Esophagus (tissue), 2 donors: ENCODE data around the gene TSNAXIP1. TPM values are rescaled to one million over a fixed set of nuclear protein-coding genes. Genes with fewer than 3 reads are reported as not detected.

ENCODE experiments used
- H3K27ac ChIP-seq, 2 donors: one replicate each; pipeline ENCODE4 v1.5.1; 2013; ENCODE audit warnings: low read depth in 2 of 2, mild to moderate bottlenecking in 2 of 2, inconsistent platforms in 1 of 2, low read length in 1 of 2, moderate library complexity in 1 of 2
- H3K27me3 ChIP-seq, 2 donors: one replicate each; pipeline ENCODE4 v1.6.1; 2013; ENCODE audit warnings: low read length in 2 of 2, control low read depth in 1 of 2, mild to moderate bottlenecking in 1 of 2; ENCODE audit not compliant: insufficient read depth in 2 of 2, control insufficient read depth in 1 of 2
- H3K36me3 ChIP-seq, 2 donors: one replicate each; pipeline ENCODE4 v1.6.1; 2013; ENCODE audit warnings: low read length in 1 of 2; ENCODE audit not compliant: control insufficient read depth in 2 of 2, insufficient read depth in 2 of 2
- H3K4me1 ChIP-seq, 2 donors: one replicate each; pipeline ENCODE4 v1.6.1; 2013; ENCODE audit warnings: low read length in 1 of 2; ENCODE audit not compliant: control insufficient read depth in 2 of 2, insufficient read depth in 2 of 2
- H3K4me3 ChIP-seq, 2 donors: one replicate each; pipeline ENCODE4 v1.5.1; 2013; ENCODE audit warnings: low read length in 2 of 2, mild to moderate bottlenecking in 2 of 2, low read depth in 1 of 2, moderate library complexity in 1 of 2
- H3K9me3 ChIP-seq, 2 donors: one replicate each; pipeline ENCODE4 v1.6.1; 2013; ENCODE audit warnings: mild to moderate bottlenecking in 2 of 2, low read depth in 1 of 2, low read length in 1 of 2, moderate library complexity in 1 of 2; ENCODE audit not compliant: control insufficient read depth in 2 of 2, insufficient read depth in 1 of 2
- WGBS, 2 donors: extraction: QIAGEN DNeasy Blood & Tissue Kit; methylation state at CpG; one replicate each; pipeline ENCODE4 v1.1.7; 2013; 5-methylcytosine and 5-hydroxymethylcytosine counted together
- polyA plus RNA-seq, 2 donors: library from polyadenylated mRNA; stranded (reverse); fragments of 200-250 nt; gene quantifications; one replicate each; pipeline ENCODE4 v1.2.3, GENCODE V29; 2013
- donor health status: healthy with polysubstance abuse.
- donor health status: Bipolar disorder and iron deficiency.

TSNAXIP1 gene
- polyA plus RNA-seq, 2 donors: 0.72 to 1.8 TPM

DNA sequence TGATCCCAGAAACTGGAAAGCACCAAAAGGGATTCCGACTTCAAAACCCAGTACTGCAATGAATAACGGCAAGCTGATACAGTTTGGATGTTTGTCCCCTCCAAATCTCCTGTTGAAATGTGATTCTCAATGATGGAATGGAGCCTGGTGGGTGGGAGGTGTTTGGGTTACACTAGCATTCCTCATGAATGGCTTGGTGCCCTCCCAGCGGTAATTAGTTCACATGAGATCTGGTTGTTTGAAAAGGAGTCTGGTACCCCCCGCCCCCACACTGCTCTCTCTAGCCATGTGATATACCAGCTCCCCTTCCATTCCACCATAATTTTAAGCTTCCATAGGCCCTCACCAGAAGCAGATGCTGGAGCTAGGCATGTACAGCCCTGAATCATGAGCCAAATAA is 40.4 kb upstream of the TSNAXIP1 start:
- Histone ChIP-seq H3K9me3 (no peaks in the 10 kb centered on the region), H3K27me3 (no peaks in the 10 kb centered on the region), H3K4me3 (no peak overlapping the region), H3K36me3 (peaks cover 0 to 7% of the 10 kb centered on the region in 2 donors), H3K27ac (no peak overlapping the region), H3K4me1 (peaks cover 0 to 6% of the 10 kb centered on the region in 2 donors)
- WGBS, 2 donors: 92% methylated on average over 4 of the region's 4 CpGs

DNA sequence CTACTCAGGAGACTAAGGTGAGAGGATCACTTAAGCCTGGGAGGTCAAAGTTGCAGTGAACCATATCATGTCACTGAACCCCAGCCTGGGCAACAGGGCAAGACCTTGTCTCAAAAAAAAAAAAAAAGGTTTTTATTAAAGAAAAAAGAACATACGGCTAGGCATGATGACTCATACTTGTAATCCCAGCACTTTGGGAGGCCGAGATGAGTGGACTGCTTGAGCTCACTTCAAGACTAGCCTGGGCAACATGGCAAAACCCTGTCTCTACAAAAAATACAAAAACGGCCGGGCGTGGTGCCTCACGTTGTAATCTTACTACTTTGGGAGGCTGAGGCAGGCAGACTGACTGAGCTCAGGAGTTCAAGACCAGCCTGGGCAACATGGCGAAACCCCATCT is 38.7 kb upstream of the TSNAXIP1 start:
- Histone ChIP-seq H3K27me3 (no peaks in the 10 kb centered on the region), H3K9me3 (no peaks in the 10 kb centered on the region), H3K4me1 (peaks cover 0 to 3% of the 10 kb centered on the region in 2 donors), H3K27ac (no peak overlapping the region), H3K36me3 (peaks cover 0 to 7% of the 10 kb centered on the region in 2 donors), H3K4me3 (no peak overlapping the region)
- 55 to 67% methylated on average over 7 of the region's 7 CpGs for WGBS, 2 donors

GRCh38 chr16:67770346-67770991 is 36.2 kb upstream of the TSNAXIP1 start:
- WGBS, 2 donors: 93 to 95% methylated on average over 6 of the region's 6 CpGs

DNA sequence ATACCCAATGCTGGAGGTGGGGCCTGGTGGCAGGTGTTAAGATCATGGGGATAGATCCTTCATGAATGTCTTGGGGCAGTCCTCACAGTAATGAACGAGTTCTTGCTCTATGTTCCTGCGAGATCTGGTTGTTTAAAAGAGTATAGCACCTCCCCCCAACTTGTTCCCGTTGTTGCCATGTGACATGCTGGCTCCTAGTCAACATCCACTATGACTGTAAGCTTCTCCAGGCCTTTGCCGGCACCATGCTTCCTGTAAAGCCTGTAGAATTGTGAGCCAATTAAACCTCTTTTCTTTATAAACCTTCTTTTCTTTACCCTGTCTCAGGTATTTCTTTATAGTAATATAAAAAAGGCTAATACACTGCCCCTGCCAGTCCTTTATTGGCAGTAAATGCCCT is 33.6 kb upstream of the TSNAXIP1 start:
- no peaks in the 10 kb centered on the region for H3K9me3 ChIP-seq
- peaks cover 0 to 7% of the 10 kb centered on the region in 2 donors for H3K4me1 ChIP-seq
- no peak overlapping the region for H3K4me3 ChIP-seq
- no peak overlapping the region for H3K27ac ChIP-seq
- peaks cover 0 to 7% of the 10 kb centered on the region in 2 donors for H3K36me3 ChIP-seq
- 48 to 54% methylated on average over 4 of the region's 4 CpGs for WGBS, 2 donors
- H3K27me3 ChIP-seq: no peaks in the 10 kb centered on the region

More at GRCh38 chr16:67770346-67770991, 36.2 kb upstream of the TSNAXIP1 start:
- Histone ChIP-seq H3K27me3 (no peaks in the 10 kb centered on the region), H3K9me3 (no peaks in the 10 kb centered on the region), H3K36me3 (peaks cover 0 to 7% of the 10 kb centered on the region in 2 donors), H3K4me3 (no peak overlapping the region), H3K4me1 (peaks cover 0 to 7% of the 10 kb centered on the region in 2 donors), H3K27ac (no peak overlapping the region)

GRCh38 chr16:67773569-67774456 is 32.9 kb upstream of the TSNAXIP1 start:
- Histone ChIP-seq H3K36me3 (peaks cover 0 to 7% of the 10 kb centered on the region in 2 donors), H3K4me1 (peaks cover 0 to 7% of the 10 kb centered on the region in 2 donors), H3K27ac (no peak overlapping the region), H3K4me3 (no peak overlapping the region), H3K9me3 (no peaks in the 10 kb centered on the region), H3K27me3 (no peaks in the 10 kb centered on the region)
- WGBS, 2 donors: 64 to 69% methylated on average over 6 of the region's 6 CpGs

DNA sequence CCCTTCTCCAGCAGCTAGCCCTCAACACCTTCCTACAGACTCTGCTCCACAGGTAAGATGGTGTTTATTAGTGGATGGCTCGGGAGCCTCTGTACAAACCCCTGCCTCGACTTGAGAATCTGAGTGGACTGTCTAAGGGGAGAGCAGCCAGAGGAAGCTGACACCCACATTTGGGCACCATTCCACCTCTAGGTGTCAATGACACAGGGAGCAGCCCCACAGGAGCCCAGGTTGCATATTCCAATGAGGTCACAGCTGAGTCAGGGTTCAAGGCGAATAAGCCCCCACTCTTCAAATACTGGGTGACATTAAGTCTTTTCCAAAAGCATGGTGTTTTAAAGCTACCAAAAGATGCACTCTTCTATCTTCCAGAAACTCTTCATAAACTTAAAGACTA is 32.2 kb upstream of the TSNAXIP1 start:
- no peak overlapping the region for H3K4me3 ChIP-seq
- H3K27ac ChIP-seq: no peak overlapping the region
- peaks cover 0 to 7% of the 10 kb centered on the region in 2 donors for H3K36me3 ChIP-seq
- H3K4me1 ChIP-seq: peaks cover 1 to 7% of the 10 kb centered on the region in 2 donors
- H3K9me3 ChIP-seq: no peaks in the 10 kb centered on the region
- WGBS, 2 donors: 89 to 92% methylated on average over 3 of the region's 3 CpGs
- H3K27me3 ChIP-seq: no peaks in the 10 kb centered on the region

GRCh38 chr16:67775273-67775672 is 31.4 kb upstream of the TSNAXIP1 start:
- H3K4me1 ChIP-seq: peaks cover 3 to 7% of the 10 kb centered on the region in 2 donors
- H3K9me3 ChIP-seq: no peaks in the 10 kb centered on the region
- H3K36me3 ChIP-seq: peaks cover 0 to 7% of the 10 kb centered on the region in 2 donors
- WGBS, 2 donors: 93 to 95% methylated on average over 6 of the region's 6 CpGs
- no peak overlapping the region for H3K27ac ChIP-seq
- H3K27me3 ChIP-seq: no peaks in the 10 kb centered on the region
- H3K4me3 ChIP-seq: no peak overlapping the region

GRCh38 chr16:67779256-67780014 is 27.3 kb upstream of the TSNAXIP1 start:
- H3K4me3 ChIP-seq: no peak overlapping the region
- H3K4me1 ChIP-seq: peaks cover 6 to 7% of the 10 kb centered on the region in 2 donors
- H3K36me3 ChIP-seq: peaks cover 0 to 4% of the 10 kb centered on the region in 2 donors
- no peaks in the 10 kb centered on the region for H3K27me3 ChIP-seq
- 45 to 47% methylated on average over 5 of the region's 5 CpGs for WGBS, 2 donors
- peak overlapping the region in 1 of 2 donors; percentile 54 for H3K27ac ChIP-seq
- no peaks in the 10 kb centered on the region for H3K9me3 ChIP-seq

GRCh38 chr16:67780847-67781564 is 25.7 kb upstream of the TSNAXIP1 start:
- WGBS, 2 donors: 78 to 85% methylated on average over 7 of the region's 7 CpGs
- no peaks in the 10 kb centered on the region for H3K27me3 ChIP-seq
- H3K36me3 ChIP-seq: peaks cover 0 to 4% of the 10 kb centered on the region in 2 donors
- H3K27ac ChIP-seq: no peak overlapping the region
- peaks cover 5 to 7% of the 10 kb centered on the region in 2 donors for H3K4me1 ChIP-seq
- H3K4me3 ChIP-seq: no peak overlapping the region
- H3K9me3 ChIP-seq: no peaks in the 10 kb centered on the region
